K562 treated with DMSO at 1 percent for 24 hours (cell line): ENCODE data around the gene DOCK9. TPM values are rescaled to one million over a fixed set of nuclear protein-coding genes. Genes with fewer than 3 reads are reported as not detected.

Experiments used
- total RNA-seq: library from RNA; unstranded; fragments of 300-600 nt; gene quantifications from 2 replicates; pipeline ENCODE4 v1.2.3, GENCODE V29; 2022; ENCODE audit warnings: low read depth; ENCODE audit not compliant: insufficient read depth

The DOCK9 gene, protein sequence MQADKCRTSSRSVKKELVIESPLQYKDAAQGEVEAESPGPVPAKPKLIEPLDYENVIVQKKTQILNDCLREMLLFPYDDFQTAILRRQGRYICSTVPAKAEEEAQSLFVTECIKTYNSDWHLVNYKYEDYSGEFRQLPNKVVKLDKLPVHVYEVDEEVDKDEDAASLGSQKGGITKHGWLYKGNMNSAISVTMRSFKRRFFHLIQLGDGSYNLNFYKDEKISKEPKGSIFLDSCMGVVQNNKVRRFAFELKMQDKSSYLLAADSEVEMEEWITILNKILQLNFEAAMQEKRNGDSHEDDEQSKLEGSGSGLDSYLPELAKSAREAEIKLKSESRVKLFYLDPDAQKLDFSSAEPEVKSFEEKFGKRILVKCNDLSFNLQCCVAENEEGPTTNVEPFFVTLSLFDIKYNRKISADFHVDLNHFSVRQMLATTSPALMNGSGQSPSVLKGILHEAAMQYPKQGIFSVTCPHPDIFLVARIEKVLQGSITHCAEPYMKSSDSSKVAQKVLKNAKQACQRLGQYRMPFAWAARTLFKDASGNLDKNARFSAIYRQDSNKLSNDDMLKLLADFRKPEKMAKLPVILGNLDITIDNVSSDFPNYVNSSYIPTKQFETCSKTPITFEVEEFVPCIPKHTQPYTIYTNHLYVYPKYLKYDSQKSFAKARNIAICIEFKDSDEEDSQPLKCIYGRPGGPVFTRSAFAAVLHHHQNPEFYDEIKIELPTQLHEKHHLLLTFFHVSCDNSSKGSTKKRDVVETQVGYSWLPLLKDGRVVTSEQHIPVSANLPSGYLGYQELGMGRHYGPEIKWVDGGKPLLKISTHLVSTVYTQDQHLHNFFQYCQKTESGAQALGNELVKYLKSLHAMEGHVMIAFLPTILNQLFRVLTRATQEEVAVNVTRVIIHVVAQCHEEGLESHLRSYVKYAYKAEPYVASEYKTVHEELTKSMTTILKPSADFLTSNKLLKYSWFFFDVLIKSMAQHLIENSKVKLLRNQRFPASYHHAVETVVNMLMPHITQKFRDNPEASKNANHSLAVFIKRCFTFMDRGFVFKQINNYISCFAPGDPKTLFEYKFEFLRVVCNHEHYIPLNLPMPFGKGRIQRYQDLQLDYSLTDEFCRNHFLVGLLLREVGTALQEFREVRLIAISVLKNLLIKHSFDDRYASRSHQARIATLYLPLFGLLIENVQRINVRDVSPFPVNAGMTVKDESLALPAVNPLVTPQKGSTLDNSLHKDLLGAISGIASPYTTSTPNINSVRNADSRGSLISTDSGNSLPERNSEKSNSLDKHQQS (N-terminal part only)
- 15.5 and 24.4 TPM in 2 replicates for total RNA-seq

DNA sequence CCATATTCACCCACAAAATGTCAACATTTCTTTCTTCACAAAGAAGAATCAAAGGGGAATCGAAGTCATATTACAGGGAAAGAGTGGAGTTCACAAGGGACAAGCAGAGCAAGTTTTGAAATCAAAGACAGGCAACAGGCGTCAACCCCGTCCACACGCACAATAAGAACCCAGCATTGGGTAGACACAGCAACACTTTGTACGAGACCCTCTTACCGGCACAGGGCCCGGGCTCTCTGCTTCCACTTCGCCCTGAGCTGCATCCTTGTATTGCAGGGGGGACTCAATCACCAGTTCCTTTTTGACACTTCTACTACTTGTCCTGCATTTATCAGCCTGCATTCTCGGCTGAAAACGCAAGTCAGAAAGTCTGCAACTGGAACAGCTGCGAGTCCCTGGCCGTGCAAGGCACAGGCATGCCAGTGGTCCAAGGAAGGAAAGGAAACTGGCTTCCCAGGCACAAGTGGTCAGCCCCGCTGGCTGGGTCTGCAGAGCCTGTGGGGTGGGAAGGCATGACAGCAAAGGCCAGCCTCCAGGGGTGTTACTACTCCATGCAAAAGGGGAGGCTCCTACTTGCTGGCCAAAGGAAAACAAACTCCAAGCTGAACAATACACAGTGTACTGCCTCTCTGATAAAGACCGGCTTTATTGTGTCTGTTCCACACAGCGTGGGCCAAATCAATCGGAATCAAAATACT is at the start of gene DOCK9:
DOCK9 (minus strand) TSS at position 497 of the 698 bp plus-strand sequence; CDS start at position 342, 155 bp downstream.

DNA sequence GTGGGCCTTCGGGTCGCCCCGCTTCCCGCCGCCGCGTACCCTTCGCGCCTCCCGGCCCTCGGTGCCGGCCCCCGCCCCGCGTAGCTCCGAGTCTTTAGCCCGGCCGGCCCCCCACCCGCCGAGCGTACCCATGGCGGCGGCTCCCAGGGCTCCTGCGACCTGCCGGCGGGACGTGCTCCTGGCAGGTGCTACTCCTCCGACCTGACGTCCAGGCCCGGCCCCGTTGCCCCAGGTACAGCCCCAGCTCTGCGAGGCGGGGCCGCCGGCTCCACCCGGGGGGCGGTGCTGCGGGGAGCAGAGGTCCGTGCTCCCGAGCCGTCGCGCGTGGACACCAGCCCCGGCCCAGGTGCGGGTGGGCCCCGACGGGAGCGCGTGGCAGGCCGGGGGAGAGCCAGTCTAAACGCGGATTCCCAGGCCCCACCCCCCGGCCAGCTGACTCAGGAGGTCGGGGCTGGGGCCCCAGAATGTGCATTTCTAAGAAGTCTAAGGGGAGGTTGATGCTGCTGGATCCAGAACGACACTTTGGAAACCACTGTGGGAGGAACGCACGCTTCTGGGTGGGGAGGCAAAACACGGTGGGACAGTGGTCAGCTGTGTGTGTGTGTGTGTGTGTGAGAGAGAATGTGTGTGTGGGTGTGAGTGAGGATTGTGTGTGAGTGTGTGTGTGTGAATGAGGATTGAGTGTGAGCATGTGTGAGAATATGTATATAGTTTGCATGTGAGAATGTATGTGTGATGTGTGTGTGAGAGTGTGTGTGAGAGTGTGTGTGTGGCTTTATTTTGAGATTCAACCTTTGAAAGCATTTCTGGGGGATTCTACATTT is 225.2 kb downstream of the DOCK9 start, which contains the start of gene SLC15A1:
SLC15A1 (minus strand) TSS at position 206 of the 824 bp plus-strand sequence; CDS start at position 132, 74 bp downstream.

Other genes starting within 250 kb of the DOCK9 start
- gene SLC15A1, start 225.4 kb downstream of the DOCK9 start, total RNA-seq: not detected in 2 replicates
- 41.6 and 43.6 TPM in 2 replicates for gene UBAC2, start 222.8 kb upstream of the DOCK9 start, total RNA-seq